ENCODE data around the gene MOB3B. TPM values are rescaled to one million over a fixed set of nuclear protein-coding genes. Genes with fewer than 3 reads are reported as not detected.

Gene MOB3B
- total RNA-seq, 1 donor from 2014 or later, result 1.1 TPM

DNA sequence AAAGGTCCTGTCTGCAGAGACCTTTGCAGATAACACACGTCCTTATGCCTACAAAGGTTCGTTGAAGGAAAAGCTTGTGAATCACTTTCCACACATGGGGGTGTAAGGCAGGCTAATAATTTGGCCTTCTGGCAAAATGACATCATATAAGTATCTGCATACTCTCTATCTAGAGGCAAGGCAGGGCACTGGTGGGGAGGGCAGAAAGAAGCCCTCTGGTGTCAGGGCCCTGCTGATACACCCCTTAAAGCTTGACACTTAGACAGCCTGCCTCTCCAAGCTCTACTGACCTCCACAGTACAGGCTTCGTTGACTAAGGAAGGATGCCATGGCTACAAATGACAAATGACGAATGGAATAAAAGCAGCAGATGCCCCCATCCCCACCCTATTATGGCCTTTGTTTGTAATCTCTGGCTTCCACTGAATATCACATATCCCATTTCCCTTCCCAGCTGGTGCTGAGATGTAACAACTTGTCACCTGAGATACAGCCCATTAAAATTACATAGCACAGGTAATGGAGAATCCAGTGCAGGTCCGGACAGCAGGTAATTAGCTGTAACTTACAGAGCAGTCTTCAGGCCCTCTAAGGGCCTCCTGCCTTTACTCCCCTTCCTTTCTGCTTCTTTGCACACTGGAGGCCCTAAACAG lies 82.5 kb downstream of the MOB3B start:
- FAIRE-seq, result peak; percentile 62
- TF ChIP-seq CTCF (IDR thresholded peaks at IDR 0.05; ENCODE audit: insufficient read depth, low read length, severe bottlenecking), result no peak

GRCh38 chr9:27445688-27446087 lies 83.9 kb downstream of the MOB3B start:
- Histone ChIP-seq H3K4me3 (ENCODE audit: low read depth, low read length) (no peak overlapping the region), H3K27me3 (ENCODE audit: control insufficient read depth, insufficient read depth, low read length) (no peaks in the 10 kb centered on the region), H3K36me3 (ENCODE audit: control insufficient read depth, insufficient read depth, low read length) (no peaks in the 10 kb centered on the region)
- no peak for TF ChIP-seq CTCF (IDR thresholded peaks at IDR 0.05; ENCODE audit: insufficient read depth, low read length, severe bottlenecking)
- FAIRE-seq (no peak), DNase-seq (ENCODE audit: low read depth) (no peak)

More for the DNA sequence above, 82.5 kb downstream of the MOB3B start:
- no peak for DNase-seq (ENCODE audit: low read depth)
- Histone ChIP-seq H3K27me3 (ENCODE audit: control insufficient read depth, insufficient read depth, low read length) (no peaks in the 10 kb centered on the region), H3K36me3 (ENCODE audit: control insufficient read depth, insufficient read depth, low read length) (no peaks in the 10 kb centered on the region), H3K4me3 (ENCODE audit: low read depth, low read length) (no peak overlapping the region)

DNA sequence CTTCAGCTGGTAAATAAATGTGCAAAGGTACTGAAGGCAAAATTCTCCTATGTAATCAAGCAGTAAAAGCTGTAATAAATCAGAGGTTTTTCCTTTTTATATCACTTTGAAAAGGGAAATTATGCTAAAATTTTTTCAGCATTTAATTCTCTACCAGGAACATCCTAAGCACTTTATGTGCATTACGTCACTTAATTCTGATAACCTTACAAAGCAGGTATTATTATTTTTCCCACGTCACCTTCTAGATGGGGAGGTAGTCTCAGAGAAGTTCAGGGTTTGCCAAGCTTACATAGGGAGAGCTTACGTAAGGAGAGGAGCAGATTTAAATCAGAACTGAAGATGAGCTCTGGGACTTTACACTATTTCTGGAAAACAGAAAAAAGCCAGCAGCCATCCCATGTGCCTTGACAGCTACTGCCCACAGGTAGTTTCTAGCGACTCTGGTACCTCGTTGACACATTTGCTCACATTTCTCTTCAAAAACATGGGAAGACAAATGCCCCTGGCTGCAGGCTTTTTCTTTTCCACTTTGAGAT lies 84.5 kb downstream of the MOB3B start:
- Histone ChIP-seq H3K36me3 (ENCODE audit: control insufficient read depth, insufficient read depth, low read length) (no peaks in the 10 kb centered on the region), H3K27me3 (ENCODE audit: control insufficient read depth, insufficient read depth, low read length) (no peaks in the 10 kb centered on the region), H3K4me3 (ENCODE audit: low read depth, low read length) (no peak overlapping the region)
- FAIRE-seq (no peak), DNase-seq (ENCODE audit: low read depth) (no peak)
- TF ChIP-seq CTCF (IDR thresholded peaks at IDR 0.05; ENCODE audit: insufficient read depth, low read length, severe bottlenecking), result no peak

GRCh38 chr9:27442464-27442863 lies 87.2 kb downstream of the MOB3B start:
- TF ChIP-seq CTCF (IDR thresholded peaks at IDR 0.05; ENCODE audit: insufficient read depth, low read length, severe bottlenecking), result no peak
- no peak for DNase-seq (ENCODE audit: low read depth)
- Histone ChIP-seq H3K36me3 (ENCODE audit: control insufficient read depth, insufficient read depth, low read length) (no peaks in the 10 kb centered on the region), H3K27me3 (ENCODE audit: control insufficient read depth, insufficient read depth, low read length) (no peaks in the 10 kb centered on the region), H3K4me3 (ENCODE audit: low read depth, low read length) (no peak overlapping the region)
- FAIRE-seq, result no peak

DNA sequence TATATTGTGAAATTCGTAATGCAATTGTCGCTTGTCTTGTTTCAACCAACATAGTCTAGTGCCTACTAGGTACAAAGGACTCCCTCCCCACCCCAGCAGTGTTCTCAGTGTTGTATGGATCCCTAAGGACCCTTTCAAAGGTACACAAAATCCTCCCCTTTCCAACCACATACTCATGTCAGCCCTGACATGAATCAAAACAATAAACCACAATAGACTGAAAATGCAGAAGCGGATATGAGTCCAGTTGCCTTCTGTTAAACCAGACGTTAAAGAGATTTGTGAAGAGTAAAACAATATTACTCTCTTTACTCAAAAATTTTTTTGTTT lies 87.9 kb downstream of the MOB3B start:
- no peak for TF ChIP-seq CTCF (IDR thresholded peaks at IDR 0.05; ENCODE audit: insufficient read depth, low read length, severe bottlenecking)
- DNase-seq (ENCODE audit: low read depth) (no peak), FAIRE-seq (no peak)
- no peak overlapping the region for H3K4me3 ChIP-seq (ENCODE audit: low read depth, low read length)
- H3K27me3 ChIP-seq (ENCODE audit: control insufficient read depth, insufficient read depth, low read length), result no peaks in the 10 kb centered on the region
- H3K36me3 ChIP-seq (ENCODE audit: control insufficient read depth, insufficient read depth, low read length), result no peaks in the 10 kb centered on the region

All from bronchial epithelial cell (primary cell).